Peyer's patch (tissue), 4 donors: ENCODE measurements around the gene IL12RB2.

Experiments
- POLR2A ChIP-seq, 2 donors: fragments of 450-650 bp; IDR thresholded peaks; one replicate each; pipeline ENCODE4 v1.5.1; 2017; ENCODE audit warnings: antibody characterized with exemption in 2 of 2, mild to moderate bottlenecking in 2 of 2, moderate library complexity in 2 of 2
- TF ChIP-seq, protein P1 (sequence below), 6 experiments: fragments of 450-650 bp in 4 of 6; fragments of 200-600 bp in 2 of 6; sonication (generic) in 1 of 6; IDR thresholded peaks; one replicate each; pipeline ENCODE4 v1.5.1; 2017 to 2019; ENCODE audit warnings: antibody characterized with exemption in 6 of 6, mild to moderate bottlenecking in 3 of 6, moderate library complexity in 1 of 6

- TF ChIP-seq, protein P1, sequence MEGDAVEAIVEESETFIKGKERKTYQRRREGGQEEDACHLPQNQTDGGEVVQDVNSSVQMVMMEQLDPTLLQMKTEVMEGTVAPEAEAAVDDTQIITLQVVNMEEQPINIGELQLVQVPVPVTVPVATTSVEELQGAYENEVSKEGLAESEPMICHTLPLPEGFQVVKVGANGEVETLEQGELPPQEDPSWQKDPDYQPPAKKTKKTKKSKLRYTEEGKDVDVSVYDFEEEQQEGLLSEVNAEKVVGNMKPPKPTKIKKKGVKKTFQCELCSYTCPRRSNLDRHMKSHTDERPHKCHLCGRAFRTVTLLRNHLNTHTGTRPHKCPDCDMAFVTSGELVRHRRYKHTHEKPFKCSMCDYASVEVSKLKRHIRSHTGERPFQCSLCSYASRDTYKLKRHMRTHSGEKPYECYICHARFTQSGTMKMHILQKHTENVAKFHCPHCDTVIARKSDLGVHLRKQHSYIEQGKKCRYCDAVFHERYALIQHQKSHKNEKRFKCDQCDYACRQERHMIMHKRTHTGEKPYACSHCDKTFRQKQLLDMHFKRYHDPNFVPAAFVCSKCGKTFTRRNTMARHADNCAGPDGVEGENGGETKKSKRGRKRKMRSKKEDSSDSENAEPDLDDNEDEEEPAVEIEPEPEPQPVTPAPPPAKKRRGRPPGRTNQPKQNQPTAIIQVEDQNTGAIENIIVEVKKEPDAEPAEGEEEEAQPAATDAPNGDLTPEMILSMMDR (IDR thresholded peaks at IDR 0.05) = no peak
- TF ChIP-seq POLR2A (IDR thresholded peaks at IDR 0.05) = no peak
Observed at GRCh38 chr1:67281244-67281643, 26.4 kb upstream of the IL12RB2 start.
